Stimulated activated CD8-positive, alpha-beta memory T cell treated with anti-CD3 and anti-CD28 coated beads, Interleukin-7, amount 100 ng/mL, for 1 hour (primary cell): Measurements from ENCODE around the gene LRIT2.

ENCODE experiments used
- DNase-seq, 2 donors: peaks; one replicate each; pipeline ENCODE4 v3.0.0-alpha.2; 2020; ENCODE audit warnings: low read depth in 2 of 2

Gene LRIT2

GRCh38 chr10:84225427-84226173 lies at the start of gene LRIT2:
Gene LRIT2 (minus strand): TSS chr10:84225544. CDS start chr10:84225520, 24 bp downstream.
- no peak for DNase-seq

GRCh38 chr10:84270708-84271107 lies 45.4 kb upstream of the LRIT2 start:
- no peak for DNase-seq

- no peak for DNase-seq
Measured at GRCh38 chr10:84269773-84270172, 44.4 kb upstream of the LRIT2 start.

- no peak for DNase-seq
Measured at GRCh38 chr10:84269162-84269561, 43.8 kb upstream of the LRIT2 start.

GRCh38 chr10:84267503-84268126 lies 42.3 kb upstream of the LRIT2 start:
- DNase-seq, result peak; percentile 19 to 29

GRCh38 chr10:84265418-84265817 lies 40.1 kb upstream of the LRIT2 start:
- no peak for DNase-seq

GRCh38 chr10:84264611-84265141 lies 39.3 kb upstream of the LRIT2 start:
- DNase-seq, result peak; percentile 40 to 60

GRCh38 chr10:84263716-84264115 lies 38.4 kb upstream of the LRIT2 start:
- DNase-seq, result no peak

GRCh38 chr10:84262190-84262956 lies 37.0 kb upstream of the LRIT2 start:
- DNase-seq, result no peak

GRCh38 chr10:84261236-84261915 lies 36.0 kb upstream of the LRIT2 start:
- no peak for DNase-seq

- DNase-seq, result no peak
Measured at GRCh38 chr10:84258034-84258695, 32.8 kb upstream of the LRIT2 start.

- DNase-seq, result no peak
Measured at GRCh38 chr10:84257343-84258020, 32.1 kb upstream of the LRIT2 start.

- peak in 1 of 2 donors; percentile 5 for DNase-seq
Measured at GRCh38 chr10:84256510-84257342, 31.4 kb upstream of the LRIT2 start.

GRCh38 chr10:84254552-84255478 lies 29.5 kb upstream of the LRIT2 start:
- no peak for DNase-seq

- no peak for DNase-seq
Measured at GRCh38 chr10:84248794-84249193, 23.4 kb upstream of the LRIT2 start.

GRCh38 chr10:84247496-84247895 lies 22.2 kb upstream of the LRIT2 start:
- no peak for DNase-seq

GRCh38 chr10:84244651-84245270 lies 19.4 kb upstream of the LRIT2 start, which contains the start of gene RGR:
Gene RGR (plus strand): TSS chr10:84245053. CDS start chr10:84245091, 38 bp downstream.
- DNase-seq, result no peak

- DNase-seq, result no peak
Measured at GRCh38 chr10:84243759-84244158, 18.4 kb upstream of the LRIT2 start.
